Activated T-helper 2 cell treated with anti-CD3 and anti-CD28 coated beads, Interferon-gamma antibody, Interleukin-2, Interleukin-4, amounts not matched to agents 10 μg/mL and 5 μg/mL and 100 μg/mL, durations not matched to agents 14 hours and 24 hours and 36 hours (primary cell): ENCODE results near the gene PMEPA1. TPM values are rescaled to one million over a fixed set of nuclear protein-coding genes. Genes with fewer than 3 reads are reported as not detected.

Experiments used
- DNase-seq: peaks from one replicate; pipeline ENCODE4 v3.0.0; 2021; ENCODE audit warnings: low spot score
- H3K27ac Mint-ChIP-seq: one replicate; pipeline ENCODE4 v1.8.0; 2021; ENCODE audit warnings: mixed read lengths
- H3K27me3 Mint-ChIP-seq: one replicate; pipeline ENCODE4 v1.8.0; 2021; ENCODE audit warnings: low read depth, mixed read lengths
- H3K36me3 Mint-ChIP-seq: one replicate; pipeline ENCODE4 v1.8.0; 2021; ENCODE audit warnings: low read depth, mixed read lengths
- H3K4me1 Mint-ChIP-seq: one replicate; pipeline ENCODE4 v1.8.0; 2021; ENCODE audit warnings: low read depth, mixed read lengths
- H3K4me3 Mint-ChIP-seq: one replicate; pipeline ENCODE4 v1.8.0; 2021; ENCODE audit warnings: low read depth, mild to moderate bottlenecking, moderate library complexity, mixed read lengths
- H3K9me3 Mint-ChIP-seq: one replicate; pipeline ENCODE4 v1.8.0; 2021; ENCODE audit warnings: mixed read lengths
- intact Hi-C: fragments of 100-400 bp; cut with micrococcal nuclease; formaldehyde crosslinking; loops from one replicate; pipeline ENCODE4 v1.15.1; 2023
- total RNA-seq: library from RNA; stranded (reverse); gene quantifications from 2 replicates; pipeline ENCODE4 v1.2.3, GENCODE V29; 2022

PMEPA1 gene
- total RNA-seq, 1 donor from 2014 or later = 1.1 TPM

GRCh38 chr20:57713951-57714350, 4.1 kb upstream of the PMEPA1 start:
- intact Hi-C loops = loop anchor here (5.0 kb wide), 1 partner anchor 317 kb away; no protein-coding TSS in a partner anchor
- Mint-ChIP-seq H3K27me3 (peaks cover 31% of the 10 kb centered on the region), H3K4me1 (peaks cover 14% of the 10 kb centered on the region), H3K4me3 (no peak overlapping the region), H3K27ac (no peak overlapping the region), H3K9me3 (no peaks in the 10 kb centered on the region), H3K36me3 (no peaks in the 10 kb centered on the region)
- DNase-seq = no peak

DNA sequence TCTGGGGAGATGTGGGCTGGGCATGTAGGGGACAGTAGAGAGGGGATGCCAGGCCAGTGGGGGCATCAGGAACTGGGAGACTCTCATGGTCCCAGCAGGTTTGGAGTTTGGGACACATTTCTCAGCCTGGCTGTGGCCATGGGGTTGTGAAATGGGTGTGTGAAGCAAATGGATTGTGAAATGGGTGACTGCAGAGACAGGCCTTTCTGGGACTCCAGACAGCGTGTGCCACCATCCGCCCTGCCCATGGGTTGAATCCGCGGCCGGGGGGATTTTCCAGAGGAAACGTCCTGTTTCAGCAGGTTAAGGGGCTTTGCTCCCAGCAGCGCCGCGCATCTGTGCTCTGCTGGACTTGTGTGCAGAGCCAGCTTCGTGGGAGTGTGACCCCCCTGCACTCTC, 3.7 kb upstream of the PMEPA1 start:
- H3K4me1 Mint-ChIP-seq = peaks cover 17% of the 10 kb centered on the region
- no peaks in the 10 kb centered on the region for H3K36me3 Mint-ChIP-seq
- H3K4me3 Mint-ChIP-seq = no peak overlapping the region
- H3K27ac Mint-ChIP-seq = no peak overlapping the region
- H3K27me3 Mint-ChIP-seq = peaks cover 34% of the 10 kb centered on the region
- intact Hi-C loops = loop anchor here (5.0 kb wide), 1 partner anchor 316 kb away; no protein-coding TSS in a partner anchor
- H3K9me3 Mint-ChIP-seq = no peaks in the 10 kb centered on the region
- no peak for DNase-seq

DNA sequence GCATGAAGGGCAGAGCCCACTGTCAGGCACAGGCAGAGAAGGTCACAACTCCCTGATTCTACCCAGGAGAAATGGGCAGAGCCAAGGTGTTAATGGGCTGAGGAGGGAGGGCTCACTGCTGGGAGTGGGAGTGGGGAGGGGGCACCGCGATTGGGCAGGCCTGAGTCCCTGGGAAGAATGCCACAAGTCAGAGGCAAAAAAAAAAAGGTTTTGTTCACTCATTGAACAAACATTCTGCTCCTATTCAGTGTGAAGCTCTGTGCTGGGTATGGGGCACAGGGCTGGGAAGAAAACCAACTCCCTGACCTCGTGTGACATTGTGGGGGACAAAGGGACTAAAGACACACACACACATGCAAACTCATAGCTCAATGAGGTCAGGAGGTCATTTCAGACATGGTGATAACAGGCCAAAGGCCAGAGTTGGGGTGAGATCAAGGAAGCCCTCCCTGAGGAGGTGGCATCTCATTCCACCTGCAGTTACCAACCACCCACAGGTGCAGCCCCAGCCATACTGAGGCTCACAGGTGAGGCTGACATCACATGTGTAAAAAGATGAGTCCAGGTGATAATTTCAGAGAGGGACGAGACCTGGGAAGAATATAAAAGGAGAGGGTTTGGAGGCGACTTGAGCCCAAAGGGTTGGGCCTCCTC, 3.2 kb upstream of the PMEPA1 start:
- Mint-ChIP-seq H3K27ac (no peak overlapping the region), H3K9me3 (no peaks in the 10 kb centered on the region), H3K36me3 (no peaks in the 10 kb centered on the region), H3K27me3 (peaks cover 39% of the 10 kb centered on the region), H3K4me3 (no peak overlapping the region), H3K4me1 (peaks cover 19% of the 10 kb centered on the region)
- no peak for DNase-seq
- intact Hi-C loops = loop anchor here (5.0 kb wide), 1 partner anchor 316 kb away; no protein-coding TSS in a partner anchor

DNA sequence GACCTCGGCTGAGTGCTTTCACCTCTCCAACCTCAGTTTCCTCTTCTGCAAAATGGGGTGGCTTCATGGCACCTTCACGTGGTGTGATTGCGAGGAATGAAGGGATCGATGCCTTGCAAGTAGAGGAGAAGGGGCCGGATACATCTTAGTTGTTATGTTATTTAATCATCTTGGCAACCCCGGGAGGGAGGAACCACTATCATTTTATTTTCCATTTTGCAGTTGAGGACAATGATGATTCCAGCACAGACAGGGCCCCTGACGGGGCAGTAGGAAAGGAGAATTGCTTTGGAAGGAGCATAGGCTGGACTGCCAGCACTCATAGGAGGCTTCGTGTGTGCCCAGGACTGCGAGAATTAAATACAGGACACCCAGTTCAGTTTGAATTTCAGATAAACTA, 2.5 kb upstream of the PMEPA1 start:
- Mint-ChIP-seq H3K4me3 (no peak overlapping the region), H3K4me1 (peaks cover 14% of the 10 kb centered on the region), H3K27ac (no peak overlapping the region), H3K27me3 (peaks cover 46% of the 10 kb centered on the region), H3K9me3 (no peaks in the 10 kb centered on the region), H3K36me3 (no peaks in the 10 kb centered on the region)
- no peak for DNase-seq
- intact Hi-C loops = loop anchor here (5.0 kb wide), 1 partner anchor 315 kb away; no protein-coding TSS in a partner anchor

GRCh38 chr20:57711826-57712225, 2.0 kb upstream of the PMEPA1 start:
- Mint-ChIP-seq H3K36me3 (no peaks in the 10 kb centered on the region), H3K4me1 (peaks cover 14% of the 10 kb centered on the region), H3K27me3 (peaks cover 49% of the 10 kb centered on the region), H3K27ac (no peak overlapping the region), H3K4me3 (no peak overlapping the region), H3K9me3 (no peaks in the 10 kb centered on the region)
- DNase-seq = no peak
- intact Hi-C loops = loop anchor here (5.0 kb wide), 1 partner anchor 315 kb away; no protein-coding TSS in a partner anchor

GRCh38 chr20:57711311-57711712, 1.5 kb upstream of the PMEPA1 start:
- no peak overlapping the region for H3K27ac Mint-ChIP-seq

GRCh38 chr20:57710841-57711240, 1.0 kb upstream of the PMEPA1 start:
- H3K4me1 Mint-ChIP-seq = peaks cover 14% of the 10 kb centered on the region
- H3K27ac Mint-ChIP-seq = no peak overlapping the region
- H3K36me3 Mint-ChIP-seq = no peaks in the 10 kb centered on the region
- intact Hi-C loops = loop anchor here (1.0 to 5.0 kb wide), 3 partner anchors 7 to 314 kb away; no protein-coding TSS in a partner anchor
- peaks cover 53% of the 10 kb centered on the region for H3K27me3 Mint-ChIP-seq
- peak overlapping the region; percentile 80 for H3K4me3 Mint-ChIP-seq
- no peaks in the 10 kb centered on the region for H3K9me3 Mint-ChIP-seq
- no peak for DNase-seq

More at GRCh38 chr20:57711311-57711712, 1.5 kb upstream of the PMEPA1 start:
- no peaks in the 10 kb centered on the region for H3K36me3 Mint-ChIP-seq
- H3K9me3 Mint-ChIP-seq = no peaks in the 10 kb centered on the region
- intact Hi-C loops = loop anchor here (5.0 kb wide), 1 partner anchor 314 kb away; no protein-coding TSS in a partner anchor
- H3K4me3 Mint-ChIP-seq = no peak overlapping the region
- no peak for DNase-seq
- peaks cover 52% of the 10 kb centered on the region for H3K27me3 Mint-ChIP-seq
- peaks cover 14% of the 10 kb centered on the region for H3K4me1 Mint-ChIP-seq

- no peak for DNase-seq
- H3K27me3 Mint-ChIP-seq = peaks cover 57% of the 10 kb centered on the region
- peak overlapping the region; percentile 57 for H3K27ac Mint-ChIP-seq
- intact Hi-C loops = no loop called here
- no peaks in the 10 kb centered on the region for H3K36me3 Mint-ChIP-seq
- H3K4me3 Mint-ChIP-seq = peak overlapping the region; percentile 84
- H3K4me1 Mint-ChIP-seq = peaks cover 14% of the 10 kb centered on the region
- no peaks in the 10 kb centered on the region for H3K9me3 Mint-ChIP-seq
Observed at GRCh38 chr20:57708694-57709673, 831 bp downstream of the PMEPA1 start.

DNA sequence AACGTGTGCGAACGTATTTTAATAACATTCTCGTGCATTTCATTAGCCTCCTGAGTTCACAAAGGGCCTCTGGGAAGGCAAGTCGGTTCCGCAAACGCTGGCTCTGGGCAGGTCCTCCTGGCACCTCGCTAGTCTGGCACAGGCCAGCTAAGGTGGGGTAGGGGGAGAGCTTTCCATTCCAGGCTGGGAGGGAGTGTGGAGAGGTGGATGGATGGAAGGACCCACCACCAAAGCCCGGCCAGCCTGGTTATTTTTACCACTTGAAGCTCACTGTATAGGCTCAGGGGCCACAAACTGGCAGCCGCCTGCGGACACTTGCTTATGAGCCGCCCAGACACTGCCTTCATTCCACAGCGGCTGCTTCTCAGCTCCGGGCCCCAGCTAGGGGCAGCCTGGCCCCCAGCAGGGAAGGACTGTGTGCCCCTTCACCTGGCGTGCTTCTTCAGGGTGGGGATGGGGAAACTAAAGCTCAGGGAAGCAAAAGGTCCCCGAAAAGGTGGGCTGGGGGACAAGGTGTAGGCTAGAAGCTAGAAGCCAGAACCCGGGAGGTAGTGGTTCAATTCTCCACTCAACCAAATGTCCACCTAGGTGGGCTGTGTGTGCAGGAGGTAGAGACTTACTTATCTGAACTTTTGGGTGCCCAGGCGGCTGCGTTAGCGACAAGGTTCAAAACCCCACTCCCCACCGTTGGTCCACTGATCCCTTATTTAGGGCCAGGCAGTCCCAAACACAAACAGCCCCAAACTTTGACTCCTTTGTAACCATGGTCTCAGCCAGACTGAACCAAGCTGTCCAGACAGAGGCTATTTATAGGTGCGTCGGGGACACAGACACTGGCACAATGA, 1.7 kb downstream of the PMEPA1 start:
- H3K27ac Mint-ChIP-seq = peak overlapping the region; percentile 57
- no peaks in the 10 kb centered on the region for H3K36me3 Mint-ChIP-seq
- DNase-seq = no peak
- intact Hi-C loops = no loop called here
- H3K4me3 Mint-ChIP-seq = peak overlapping the region; percentile 84
- no peaks in the 10 kb centered on the region for H3K9me3 Mint-ChIP-seq
- peaks cover 14% of the 10 kb centered on the region for H3K4me1 Mint-ChIP-seq
- peaks cover 53% of the 10 kb centered on the region for H3K27me3 Mint-ChIP-seq

GRCh38 chr20:57707320-57707719, 2.5 kb downstream of the PMEPA1 start:
- no peaks in the 10 kb centered on the region for H3K36me3 Mint-ChIP-seq
- intact Hi-C loops = no loop called here
- H3K27me3 Mint-ChIP-seq = peaks cover 50% of the 10 kb centered on the region
- no peak overlapping the region for H3K27ac Mint-ChIP-seq
- H3K4me1 Mint-ChIP-seq = peaks cover 14% of the 10 kb centered on the region
- DNase-seq = no peak
- peak overlapping the region; percentile 13 for H3K4me3 Mint-ChIP-seq
- no peaks in the 10 kb centered on the region for H3K9me3 Mint-ChIP-seq

- Mint-ChIP-seq H3K36me3 (no peaks in the 10 kb centered on the region), H3K4me1 (peaks cover 8% of the 10 kb centered on the region), H3K9me3 (no peaks in the 10 kb centered on the region), H3K27me3 (peaks cover 38% of the 10 kb centered on the region), H3K4me3 (no peak overlapping the region), H3K27ac (no peak overlapping the region)
- no peak for DNase-seq
- intact Hi-C loops = no loop called here
Observed at GRCh38 chr20:57705127-57705899, 4.5 kb downstream of the PMEPA1 start.
